Measurements from ENCODE around the gene RIF1. TPM values are rescaled to one million over a fixed set of nuclear protein-coding genes. Genes with fewer than 3 reads are reported as not detected.

RIF1 gene
- total RNA-seq, 1 donor from 2014 or later = 36.4 TPM

DNA sequence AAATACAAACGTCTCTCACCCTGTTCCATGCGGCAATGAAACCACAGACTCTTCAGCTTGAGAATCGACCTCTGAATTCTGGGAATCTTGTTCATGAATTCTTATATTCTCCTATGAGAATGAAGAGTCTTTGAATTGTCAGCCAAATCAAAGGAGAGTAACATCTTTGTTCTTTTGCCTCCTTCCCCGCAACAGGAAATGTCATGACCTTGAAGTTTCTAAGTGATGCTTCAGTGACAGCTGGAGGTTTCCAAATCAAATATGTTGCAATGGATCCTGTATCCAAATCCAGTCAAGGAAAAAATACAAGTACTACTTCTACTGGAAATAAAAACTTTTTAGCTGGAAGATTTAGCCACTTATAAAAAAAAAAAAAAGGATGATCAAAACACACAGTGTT, 30.5 kb upstream of the RIF1 start:
- Histone ChIP-seq H3K27ac (no peak overlapping the region), H3K9me3 (no peaks in the 10 kb centered on the region), H3K36me3 (no peaks in the 10 kb centered on the region), H3K4me3 (no peak overlapping the region), H3K27me3 (no peaks in the 10 kb centered on the region), H3K4me1 (no peaks in the 10 kb centered on the region)
- intact Hi-C loops (cut with DNase I) = no loop called here
- DNase-seq = no peak
- no peak for ATAC-seq
- TF ChIP-seq, protein P1, sequence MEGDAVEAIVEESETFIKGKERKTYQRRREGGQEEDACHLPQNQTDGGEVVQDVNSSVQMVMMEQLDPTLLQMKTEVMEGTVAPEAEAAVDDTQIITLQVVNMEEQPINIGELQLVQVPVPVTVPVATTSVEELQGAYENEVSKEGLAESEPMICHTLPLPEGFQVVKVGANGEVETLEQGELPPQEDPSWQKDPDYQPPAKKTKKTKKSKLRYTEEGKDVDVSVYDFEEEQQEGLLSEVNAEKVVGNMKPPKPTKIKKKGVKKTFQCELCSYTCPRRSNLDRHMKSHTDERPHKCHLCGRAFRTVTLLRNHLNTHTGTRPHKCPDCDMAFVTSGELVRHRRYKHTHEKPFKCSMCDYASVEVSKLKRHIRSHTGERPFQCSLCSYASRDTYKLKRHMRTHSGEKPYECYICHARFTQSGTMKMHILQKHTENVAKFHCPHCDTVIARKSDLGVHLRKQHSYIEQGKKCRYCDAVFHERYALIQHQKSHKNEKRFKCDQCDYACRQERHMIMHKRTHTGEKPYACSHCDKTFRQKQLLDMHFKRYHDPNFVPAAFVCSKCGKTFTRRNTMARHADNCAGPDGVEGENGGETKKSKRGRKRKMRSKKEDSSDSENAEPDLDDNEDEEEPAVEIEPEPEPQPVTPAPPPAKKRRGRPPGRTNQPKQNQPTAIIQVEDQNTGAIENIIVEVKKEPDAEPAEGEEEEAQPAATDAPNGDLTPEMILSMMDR (IDR thresholded peaks at IDR 0.05) = no peak

DNA sequence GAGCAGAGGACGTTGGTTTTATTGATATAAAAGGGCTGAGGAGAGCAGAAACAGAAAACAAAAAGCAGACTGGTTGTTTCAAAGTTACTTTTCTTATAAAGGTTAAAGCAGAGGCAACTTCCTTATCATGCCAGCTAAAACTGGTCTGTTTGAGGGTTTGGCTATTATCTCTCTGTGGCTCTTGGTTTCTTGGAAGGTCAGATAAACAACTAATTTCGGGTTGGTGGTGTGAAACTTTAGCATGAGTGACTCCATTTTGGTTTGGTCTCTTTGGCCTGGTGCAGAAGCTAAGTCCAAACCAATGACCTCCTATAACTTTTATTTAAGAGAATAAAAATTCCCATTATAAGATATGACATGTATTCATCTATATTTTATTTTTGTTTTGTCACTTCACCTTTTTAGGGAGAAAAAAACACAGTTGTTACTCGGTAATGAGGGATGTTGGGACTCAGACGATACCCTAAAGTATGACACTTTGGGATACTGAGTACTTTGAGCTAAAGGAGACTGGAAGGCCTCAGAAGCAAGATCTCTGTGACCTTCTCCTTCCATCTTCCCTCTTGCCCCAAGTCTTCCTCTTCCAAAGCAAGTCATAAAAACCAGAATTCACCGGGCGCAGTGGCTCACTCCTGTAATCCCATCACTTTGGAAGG, 29.0 kb upstream of the RIF1 start:
- intact Hi-C loops (cut with DNase I) = no loop called here
- no peak overlapping the region for H3K27ac ChIP-seq
- DNase-seq (no peak), ATAC-seq (no peak)
- no peaks in the 10 kb centered on the region for H3K9me3 ChIP-seq
- H3K4me3 ChIP-seq = no peak overlapping the region
- TF ChIP-seq, protein P1 (IDR thresholded peaks at IDR 0.05) = no peak
- H3K36me3 ChIP-seq = no peaks in the 10 kb centered on the region
- no peaks in the 10 kb centered on the region for H3K4me1 ChIP-seq
- H3K27me3 ChIP-seq = no peaks in the 10 kb centered on the region

DNA sequence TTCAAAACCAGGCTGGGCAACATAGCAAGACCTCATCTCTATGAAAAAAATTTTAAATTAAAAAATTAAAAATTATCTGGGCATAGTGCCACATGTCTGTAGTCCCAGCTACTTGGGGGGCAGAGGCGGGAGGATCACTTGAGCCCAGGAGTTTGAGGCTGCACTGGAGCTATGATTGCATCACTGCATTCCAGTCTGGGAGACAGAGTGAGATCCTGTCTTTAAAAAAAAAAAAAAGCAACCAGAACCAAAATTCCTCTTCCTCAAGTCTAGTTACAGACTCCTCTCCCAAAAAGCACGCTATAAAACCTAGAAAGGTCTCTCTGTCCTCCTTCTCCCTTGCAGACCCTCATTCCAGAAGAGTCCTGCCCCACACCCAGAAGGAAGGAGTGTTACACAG, 28.4 kb upstream of the RIF1 start:
- Histone ChIP-seq H3K36me3 (no peaks in the 10 kb centered on the region), H3K4me3 (no peak overlapping the region), H3K27ac (no peak overlapping the region), H3K27me3 (no peaks in the 10 kb centered on the region), H3K9me3 (no peaks in the 10 kb centered on the region), H3K4me1 (no peaks in the 10 kb centered on the region)
- DNase-seq = no peak
- TF ChIP-seq, protein P1 (IDR thresholded peaks at IDR 0.05) = no peak
- intact Hi-C loops (cut with DNase I) = no loop called here
- ATAC-seq = no peak

DNA sequence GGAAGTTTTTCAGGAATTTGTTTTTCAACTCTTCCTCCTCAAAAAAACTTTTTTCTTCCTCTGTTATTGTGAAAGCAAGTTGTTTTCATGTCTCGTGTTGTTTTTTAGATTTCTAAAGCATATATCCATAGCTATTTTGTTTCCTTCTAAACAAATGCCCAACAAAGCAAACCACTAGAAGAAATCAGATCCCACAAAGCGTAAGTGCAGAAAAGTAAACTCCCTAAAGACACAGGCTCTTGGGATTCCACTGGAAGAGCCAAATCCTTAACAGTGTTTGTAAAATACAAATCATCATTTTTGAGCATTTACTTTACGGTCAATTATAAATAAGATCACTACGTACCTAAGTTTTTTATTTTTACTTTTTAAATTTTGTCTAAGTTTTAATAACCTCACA, 21.7 kb upstream of the RIF1 start:
- Histone ChIP-seq H3K27me3 (no peaks in the 10 kb centered on the region), H3K27ac (no peak overlapping the region), H3K4me1 (no peaks in the 10 kb centered on the region), H3K4me3 (no peak overlapping the region), H3K9me3 (no peaks in the 10 kb centered on the region), H3K36me3 (no peaks in the 10 kb centered on the region)
- TF ChIP-seq, protein P1 (IDR thresholded peaks at IDR 0.05) = no peak
- DNase-seq = no peak
- no peak for ATAC-seq
- intact Hi-C loops (cut with DNase I) = no loop called here

DNA sequence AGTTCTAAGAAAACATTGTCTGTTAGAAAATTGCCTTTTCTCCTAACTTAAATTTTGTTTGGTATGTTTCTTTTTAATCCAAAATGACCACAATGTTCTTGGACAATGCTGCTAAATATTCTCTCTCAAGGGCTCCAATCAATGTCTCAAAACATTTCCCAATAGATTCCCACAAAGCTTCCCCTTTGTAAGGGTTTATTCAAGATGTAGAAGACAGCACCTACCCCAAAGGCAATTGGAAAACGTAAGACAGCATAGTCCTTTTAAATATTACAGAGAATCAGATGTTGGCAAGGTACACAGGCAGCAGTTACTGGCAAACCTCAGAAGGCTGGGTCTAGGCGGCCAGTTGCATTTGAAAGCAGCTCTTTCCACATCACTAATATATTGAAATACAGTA, 18.3 kb upstream of the RIF1 start:
- intact Hi-C loops (cut with DNase I) = no loop called here
- ATAC-seq (no peak), DNase-seq (no peak)
- Histone ChIP-seq H3K27me3 (no peaks in the 10 kb centered on the region), H3K9me3 (no peaks in the 10 kb centered on the region), H3K36me3 (no peaks in the 10 kb centered on the region), H3K27ac (no peak overlapping the region), H3K4me3 (no peak overlapping the region), H3K4me1 (no peaks in the 10 kb centered on the region)
- TF ChIP-seq, protein P1 (IDR thresholded peaks at IDR 0.05) = no peak

DNA sequence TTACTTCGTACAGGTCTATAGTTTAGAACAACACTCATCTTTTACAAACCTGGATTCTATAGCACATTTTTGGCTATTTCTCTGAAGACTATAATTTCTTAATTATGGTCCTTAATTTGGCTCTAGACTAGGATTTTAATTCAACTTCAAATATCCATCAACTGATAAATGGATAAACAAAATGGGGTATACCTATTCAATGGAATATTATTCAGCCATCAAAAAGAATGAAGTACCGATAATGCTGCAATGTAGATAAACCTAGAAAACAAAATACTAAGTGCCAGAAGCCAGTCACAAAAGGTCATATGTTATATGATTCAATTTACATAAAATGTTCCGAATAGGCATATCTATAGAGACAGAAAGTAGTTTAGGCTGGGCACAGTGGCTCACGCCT, 15.2 kb upstream of the RIF1 start:
- ATAC-seq = no peak
- H3K27me3 ChIP-seq = no peaks in the 10 kb centered on the region
- no peak for DNase-seq
- H3K9me3 ChIP-seq = no peaks in the 10 kb centered on the region
- H3K27ac ChIP-seq = no peak overlapping the region
- H3K4me1 ChIP-seq = no peaks in the 10 kb centered on the region
- H3K36me3 ChIP-seq = no peaks in the 10 kb centered on the region
- no peak overlapping the region for H3K4me3 ChIP-seq
- TF ChIP-seq, protein P1 (IDR thresholded peaks at IDR 0.05) = no peak
- intact Hi-C loops (cut with DNase I) = no loop called here
